ENCODE results near the gene TUBA3E.
"Not testable (repeated sequence)": the region's sequence is repeated elsewhere in the genome, so short reads cannot be mapped to it uniquely, and the experiment has no call there.

DNA sequence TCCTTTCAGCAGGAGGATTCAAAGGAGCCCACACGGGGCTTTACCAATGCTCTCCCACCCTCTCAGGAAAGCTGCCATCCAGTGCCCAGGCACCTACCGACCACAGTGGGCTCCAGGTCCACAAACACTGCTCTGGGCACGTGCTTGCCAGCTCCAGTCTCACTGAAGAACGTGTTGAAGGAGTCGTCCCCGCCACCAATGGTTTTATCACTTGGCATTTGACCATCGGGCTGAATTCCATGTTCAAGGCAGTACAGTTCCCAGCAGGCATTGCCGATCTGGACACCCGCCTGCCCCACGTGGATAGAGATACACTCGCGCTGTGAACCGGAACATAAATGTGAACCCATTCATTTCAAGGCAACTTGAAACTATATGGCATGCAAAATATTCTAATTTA is 2.2 kb downstream of the TUBA3E start:
- TF ChIP-seq, protein P1, sequence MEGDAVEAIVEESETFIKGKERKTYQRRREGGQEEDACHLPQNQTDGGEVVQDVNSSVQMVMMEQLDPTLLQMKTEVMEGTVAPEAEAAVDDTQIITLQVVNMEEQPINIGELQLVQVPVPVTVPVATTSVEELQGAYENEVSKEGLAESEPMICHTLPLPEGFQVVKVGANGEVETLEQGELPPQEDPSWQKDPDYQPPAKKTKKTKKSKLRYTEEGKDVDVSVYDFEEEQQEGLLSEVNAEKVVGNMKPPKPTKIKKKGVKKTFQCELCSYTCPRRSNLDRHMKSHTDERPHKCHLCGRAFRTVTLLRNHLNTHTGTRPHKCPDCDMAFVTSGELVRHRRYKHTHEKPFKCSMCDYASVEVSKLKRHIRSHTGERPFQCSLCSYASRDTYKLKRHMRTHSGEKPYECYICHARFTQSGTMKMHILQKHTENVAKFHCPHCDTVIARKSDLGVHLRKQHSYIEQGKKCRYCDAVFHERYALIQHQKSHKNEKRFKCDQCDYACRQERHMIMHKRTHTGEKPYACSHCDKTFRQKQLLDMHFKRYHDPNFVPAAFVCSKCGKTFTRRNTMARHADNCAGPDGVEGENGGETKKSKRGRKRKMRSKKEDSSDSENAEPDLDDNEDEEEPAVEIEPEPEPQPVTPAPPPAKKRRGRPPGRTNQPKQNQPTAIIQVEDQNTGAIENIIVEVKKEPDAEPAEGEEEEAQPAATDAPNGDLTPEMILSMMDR (IDR thresholded peaks at IDR 0.05), result not testable (repeated sequence)
- not testable (repeated sequence) for TF ChIP-seq POLR2A (IDR thresholded peaks at IDR 0.05)

Data from uterus (tissue), 2 donors.